ENCODE measurements around the gene FAM117B.

Gene FAM117B

DNA sequence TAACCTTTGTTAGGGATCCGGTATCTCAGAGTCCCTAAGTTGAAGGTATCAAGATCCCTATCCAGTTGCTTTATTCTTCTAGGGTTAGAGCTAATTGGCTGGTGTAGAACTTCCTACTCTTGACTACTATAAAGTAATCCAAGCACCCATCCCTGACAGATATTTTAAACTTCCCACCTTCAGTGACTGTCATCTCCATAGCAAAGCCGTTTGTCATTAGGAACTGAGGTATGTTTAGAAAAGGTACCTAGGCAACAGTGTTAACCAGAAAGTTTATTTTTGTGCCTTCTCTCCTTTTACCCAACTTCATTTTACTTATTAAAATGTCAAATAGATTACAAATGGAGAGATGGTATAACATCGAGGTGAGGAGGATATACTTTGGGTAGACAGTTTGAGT is 4.5 kb downstream of the FAM117B start:
- Histone ChIP-seq H3K4me1 (ENCODE audit: insufficient read depth, insufficient read length) (no peaks in the 10 kb centered on the region), H3K9me3 (ENCODE audit: insufficient read depth, low read length) (no peaks in the 10 kb centered on the region), H3K9ac (ENCODE audit: insufficient read length, low read depth) (no peak overlapping the region), H3K36me3 (ENCODE audit: insufficient read depth, insufficient read length, low read length) (no peaks in the 10 kb centered on the region), H3K4me3 (ENCODE audit: insufficient read length, low read depth) (no peak overlapping the region), H3K27me3 (ENCODE audit: insufficient read depth, insufficient read length) (no peaks in the 10 kb centered on the region)
- DNase-seq (ENCODE audit: low read depth, low spot score) = no peak
- TF ChIP-seq YY1 (IDR thresholded peaks at IDR 0.05; ENCODE audit: insufficient read depth, insufficient read length) = no peak

DNA sequence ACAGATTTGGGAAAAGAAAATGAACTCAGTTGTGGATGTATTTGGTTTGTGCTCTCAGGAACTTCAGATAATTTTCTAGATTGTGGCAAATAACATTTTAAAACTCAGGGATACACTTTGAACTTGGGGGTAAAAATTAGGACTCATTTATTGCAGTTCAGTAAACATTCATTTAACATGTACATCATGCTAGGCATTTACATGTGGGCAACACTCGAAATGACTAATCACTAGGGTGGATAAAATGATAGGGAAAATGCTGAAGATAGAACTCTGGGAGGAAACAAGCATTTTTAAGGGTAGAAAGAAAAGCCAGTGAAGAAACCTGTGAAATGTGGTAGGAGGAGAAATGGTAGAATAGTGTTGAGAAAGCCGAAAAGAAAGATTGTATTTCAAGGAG is 7.8 kb downstream of the FAM117B start:
- no peak overlapping the region for H3K4me3 ChIP-seq (ENCODE audit: insufficient read length, low read depth)
- no peaks in the 10 kb centered on the region for H3K27me3 ChIP-seq (ENCODE audit: insufficient read depth, insufficient read length)
- TF ChIP-seq YY1 (IDR thresholded peaks at IDR 0.05; ENCODE audit: insufficient read depth, insufficient read length) (no peak), SUZ12 (IDR thresholded peaks at IDR 0.05; ENCODE audit: extremely low read depth, insufficient read depth, insufficient read length) (no peak), ZNF274 (IDR thresholded peaks at IDR 0.05; ENCODE audit: low read depth, low read length) (no peak)
- H3K36me3 ChIP-seq (ENCODE audit: insufficient read depth, insufficient read length, low read length) = no peaks in the 10 kb centered on the region
- no peak for DNase-seq (ENCODE audit: low read depth, low spot score)
- H3K4me1 ChIP-seq (ENCODE audit: insufficient read depth, insufficient read length) = no peaks in the 10 kb centered on the region
- no peaks in the 10 kb centered on the region for H3K9me3 ChIP-seq (ENCODE audit: insufficient read depth, low read length)
- H3K9ac ChIP-seq (ENCODE audit: insufficient read length, low read depth) = no peak overlapping the region

DNA sequence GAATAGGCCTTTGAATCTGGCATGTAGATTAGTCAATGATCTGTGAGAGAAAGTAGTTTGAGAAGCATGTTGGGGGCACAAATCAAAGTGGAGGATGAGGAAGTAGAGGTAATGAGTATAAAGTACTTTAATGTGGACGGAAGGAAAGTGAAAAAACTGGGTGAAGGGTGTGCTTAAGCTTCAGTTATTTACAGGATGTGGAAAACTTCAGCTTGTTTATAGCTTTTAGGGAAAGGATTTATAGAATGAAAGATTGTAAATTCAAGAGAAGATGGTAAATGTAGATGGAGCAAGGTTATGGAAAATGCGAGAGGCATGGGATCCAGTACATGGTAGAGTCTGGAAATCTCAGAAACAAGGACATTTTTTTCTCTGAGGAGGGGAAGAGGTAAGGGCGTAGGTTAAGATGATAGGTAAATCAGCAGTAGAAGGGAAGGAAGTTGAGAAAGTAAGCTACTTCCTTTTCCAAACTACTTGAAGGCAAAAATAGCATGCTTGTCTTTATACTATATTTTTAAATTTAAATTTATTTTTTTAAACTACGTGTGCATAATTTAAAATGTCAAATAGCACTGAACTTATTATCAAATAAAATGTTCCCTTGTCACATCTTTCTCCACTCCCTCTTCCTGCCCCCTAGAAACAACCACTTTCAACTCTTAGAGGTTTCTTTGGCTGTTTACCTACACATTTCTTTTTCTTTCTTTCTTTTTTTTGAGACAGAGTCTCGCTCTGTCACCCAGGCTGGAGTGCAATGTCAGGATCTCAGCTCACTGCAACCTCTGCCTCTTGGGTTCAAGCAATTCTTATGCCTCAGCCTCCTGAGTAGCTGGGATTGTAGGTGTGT is 8.5 kb downstream of the FAM117B start:
- Histone ChIP-seq H3K27me3 (ENCODE audit: insufficient read depth, insufficient read length) (no peaks in the 10 kb centered on the region), H3K36me3 (ENCODE audit: insufficient read depth, insufficient read length, low read length) (no peaks in the 10 kb centered on the region), H3K9ac (ENCODE audit: insufficient read length, low read depth) (no peak overlapping the region), H3K9me3 (ENCODE audit: insufficient read depth, low read length) (no peaks in the 10 kb centered on the region), H3K4me3 (ENCODE audit: insufficient read length, low read depth) (no peak overlapping the region), H3K4me1 (ENCODE audit: insufficient read depth, insufficient read length) (no peaks in the 10 kb centered on the region)
- TF ChIP-seq SUZ12 (IDR thresholded peaks at IDR 0.05; ENCODE audit: extremely low read depth, insufficient read depth, insufficient read length) = no peak
- no peak for TF ChIP-seq ZNF274 (IDR thresholded peaks at IDR 0.05; ENCODE audit: low read depth, low read length)
- no peak for TF ChIP-seq YY1 (IDR thresholded peaks at IDR 0.05; ENCODE audit: insufficient read depth, insufficient read length)
- DNase-seq (ENCODE audit: low read depth, low spot score) = no peak

DNA sequence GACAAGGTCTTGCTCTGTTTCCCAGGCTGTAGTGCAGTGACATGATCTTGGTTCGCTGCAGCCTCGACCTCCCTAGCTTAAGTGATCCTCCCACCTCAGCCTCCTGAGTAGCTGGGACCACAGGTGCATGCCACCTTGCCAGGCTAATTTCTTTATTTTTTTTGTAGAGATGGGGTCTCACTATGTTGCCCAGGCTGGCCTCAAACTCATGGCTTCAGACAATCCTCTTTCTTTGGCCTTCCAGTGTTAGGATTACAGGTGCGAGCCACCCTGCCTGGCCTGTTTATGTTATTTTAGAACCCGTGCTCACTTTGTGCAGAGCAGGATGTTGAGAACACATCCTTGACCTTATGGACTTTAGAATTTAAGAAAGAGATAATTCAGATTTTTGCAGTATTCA is 17.4 kb downstream of the FAM117B start:
- no peaks in the 10 kb centered on the region for H3K36me3 ChIP-seq (ENCODE audit: insufficient read depth, insufficient read length, low read length)
- H3K9ac ChIP-seq (ENCODE audit: insufficient read length, low read depth) = no peak overlapping the region
- no peaks in the 10 kb centered on the region for H3K9me3 ChIP-seq (ENCODE audit: insufficient read depth, low read length)
- H3K27me3 ChIP-seq (ENCODE audit: insufficient read depth, insufficient read length) = no peaks in the 10 kb centered on the region
- no peak overlapping the region for H3K4me3 ChIP-seq (ENCODE audit: insufficient read length, low read depth)
- TF ChIP-seq SUZ12 (IDR thresholded peaks at IDR 0.05; ENCODE audit: extremely low read depth, insufficient read depth, insufficient read length) (no peak), ZNF274 (IDR thresholded peaks at IDR 0.05; ENCODE audit: low read depth, low read length) (no peak), YY1 (IDR thresholded peaks at IDR 0.05; ENCODE audit: insufficient read depth, insufficient read length) (no peak)
- H3K4me1 ChIP-seq (ENCODE audit: insufficient read depth, insufficient read length) = no peaks in the 10 kb centered on the region
- DNase-seq (ENCODE audit: low read depth, low spot score) = no peak

DNA sequence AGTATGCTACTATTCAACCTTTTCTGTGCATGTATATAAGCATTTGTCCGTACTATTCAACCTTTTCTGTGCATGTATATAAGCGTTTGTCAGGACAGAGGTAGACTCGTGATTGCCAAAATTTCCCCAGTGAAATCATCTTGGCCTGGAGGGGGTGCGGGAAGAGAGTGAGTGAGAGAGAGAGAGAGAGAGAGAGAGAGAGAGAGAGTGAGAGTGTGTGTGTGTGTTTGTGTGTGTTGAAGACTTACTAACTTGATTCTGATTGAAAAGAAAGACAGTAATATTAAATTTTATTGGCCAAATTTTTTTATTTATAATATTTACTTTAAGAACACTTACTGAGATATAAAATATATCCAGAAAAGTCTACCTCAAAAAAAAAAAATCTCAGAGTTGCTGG is 19.1 kb downstream of the FAM117B start:
- no peaks in the 10 kb centered on the region for H3K4me1 ChIP-seq (ENCODE audit: insufficient read depth, insufficient read length)
- no peak overlapping the region for H3K4me3 ChIP-seq (ENCODE audit: insufficient read length, low read depth)
- H3K9ac ChIP-seq (ENCODE audit: insufficient read length, low read depth) = no peak overlapping the region
- no peak for TF ChIP-seq SUZ12 (IDR thresholded peaks at IDR 0.05; ENCODE audit: extremely low read depth, insufficient read depth, insufficient read length)
- no peak for TF ChIP-seq YY1 (IDR thresholded peaks at IDR 0.05; ENCODE audit: insufficient read depth, insufficient read length)
- no peak for TF ChIP-seq ZNF274 (IDR thresholded peaks at IDR 0.05; ENCODE audit: low read depth, low read length)
- H3K27me3 ChIP-seq (ENCODE audit: insufficient read depth, insufficient read length) = no peaks in the 10 kb centered on the region
- no peaks in the 10 kb centered on the region for H3K9me3 ChIP-seq (ENCODE audit: insufficient read depth, low read length)
- no peak for DNase-seq (ENCODE audit: low read depth, low spot score)
- H3K36me3 ChIP-seq (ENCODE audit: insufficient read depth, insufficient read length, low read length) = no peaks in the 10 kb centered on the region

DNA sequence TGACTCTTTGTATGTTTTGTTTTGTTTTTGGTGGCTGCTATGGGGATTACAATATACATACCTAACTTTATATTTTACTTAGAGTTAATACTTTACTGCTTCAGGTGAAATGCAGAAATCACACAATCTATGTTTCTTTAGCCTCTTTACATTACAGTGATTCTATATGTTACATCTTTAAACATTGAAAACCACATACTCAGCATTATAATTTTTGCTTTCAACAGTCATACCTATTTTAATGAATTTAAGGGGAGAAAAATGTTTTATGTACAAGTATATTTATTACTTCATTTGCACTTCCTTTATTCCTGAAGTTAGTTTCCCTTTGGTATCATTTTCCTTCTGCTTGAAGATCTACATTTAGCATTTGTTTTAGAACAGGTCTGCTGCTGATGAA is 23.1 kb downstream of the FAM117B start:
- no peak overlapping the region for H3K4me3 ChIP-seq (ENCODE audit: insufficient read length, low read depth)
- H3K9me3 ChIP-seq (ENCODE audit: insufficient read depth, low read length) = no peaks in the 10 kb centered on the region
- no peak for DNase-seq (ENCODE audit: low read depth, low spot score)
- no peaks in the 10 kb centered on the region for H3K36me3 ChIP-seq (ENCODE audit: insufficient read depth, insufficient read length, low read length)
- no peak for TF ChIP-seq SUZ12 (IDR thresholded peaks at IDR 0.05; ENCODE audit: extremely low read depth, insufficient read depth, insufficient read length)
- no peak for TF ChIP-seq YY1 (IDR thresholded peaks at IDR 0.05; ENCODE audit: insufficient read depth, insufficient read length)
- no peak for TF ChIP-seq ZNF274 (IDR thresholded peaks at IDR 0.05; ENCODE audit: low read depth, low read length)
- H3K4me1 ChIP-seq (ENCODE audit: insufficient read depth, insufficient read length) = no peaks in the 10 kb centered on the region
- H3K27me3 ChIP-seq (ENCODE audit: insufficient read depth, insufficient read length) = no peaks in the 10 kb centered on the region
- no peak overlapping the region for H3K9ac ChIP-seq (ENCODE audit: insufficient read length, low read depth)

GRCh38 chr2:202660796-202661195 is 26.0 kb downstream of the FAM117B start:
- Histone ChIP-seq H3K27me3 (ENCODE audit: insufficient read depth, insufficient read length) (no peaks in the 10 kb centered on the region), H3K9me3 (ENCODE audit: insufficient read depth, low read length) (no peaks in the 10 kb centered on the region), H3K4me1 (ENCODE audit: insufficient read depth, insufficient read length) (no peaks in the 10 kb centered on the region), H3K9ac (ENCODE audit: insufficient read length, low read depth) (no peak overlapping the region), H3K4me3 (ENCODE audit: insufficient read length, low read depth) (no peak overlapping the region), H3K36me3 (ENCODE audit: insufficient read depth, insufficient read length, low read length) (no peaks in the 10 kb centered on the region)
- no peak for DNase-seq (ENCODE audit: low read depth, low spot score)
- TF ChIP-seq YY1 (IDR thresholded peaks at IDR 0.05; ENCODE audit: insufficient read depth, insufficient read length) (no peak), SUZ12 (IDR thresholded peaks at IDR 0.05; ENCODE audit: extremely low read depth, insufficient read depth, insufficient read length) (no peak), ZNF274 (IDR thresholded peaks at IDR 0.05; ENCODE audit: low read depth, low read length) (no peak)

Data from NT2/D1 (cell line).